ENCODE results near the gene C17orf113. TPM values are rescaled to one million over a fixed set of nuclear protein-coding genes. Genes with fewer than 3 reads are reported as not detected.

C17orf113 gene
- total and polyA plus RNA-seq, 2 of the 13 experiments (the other 11 are each of a cell fraction or from before 2014, with no cell fraction given): 0.87 to 1.1 TPM

DNA sequence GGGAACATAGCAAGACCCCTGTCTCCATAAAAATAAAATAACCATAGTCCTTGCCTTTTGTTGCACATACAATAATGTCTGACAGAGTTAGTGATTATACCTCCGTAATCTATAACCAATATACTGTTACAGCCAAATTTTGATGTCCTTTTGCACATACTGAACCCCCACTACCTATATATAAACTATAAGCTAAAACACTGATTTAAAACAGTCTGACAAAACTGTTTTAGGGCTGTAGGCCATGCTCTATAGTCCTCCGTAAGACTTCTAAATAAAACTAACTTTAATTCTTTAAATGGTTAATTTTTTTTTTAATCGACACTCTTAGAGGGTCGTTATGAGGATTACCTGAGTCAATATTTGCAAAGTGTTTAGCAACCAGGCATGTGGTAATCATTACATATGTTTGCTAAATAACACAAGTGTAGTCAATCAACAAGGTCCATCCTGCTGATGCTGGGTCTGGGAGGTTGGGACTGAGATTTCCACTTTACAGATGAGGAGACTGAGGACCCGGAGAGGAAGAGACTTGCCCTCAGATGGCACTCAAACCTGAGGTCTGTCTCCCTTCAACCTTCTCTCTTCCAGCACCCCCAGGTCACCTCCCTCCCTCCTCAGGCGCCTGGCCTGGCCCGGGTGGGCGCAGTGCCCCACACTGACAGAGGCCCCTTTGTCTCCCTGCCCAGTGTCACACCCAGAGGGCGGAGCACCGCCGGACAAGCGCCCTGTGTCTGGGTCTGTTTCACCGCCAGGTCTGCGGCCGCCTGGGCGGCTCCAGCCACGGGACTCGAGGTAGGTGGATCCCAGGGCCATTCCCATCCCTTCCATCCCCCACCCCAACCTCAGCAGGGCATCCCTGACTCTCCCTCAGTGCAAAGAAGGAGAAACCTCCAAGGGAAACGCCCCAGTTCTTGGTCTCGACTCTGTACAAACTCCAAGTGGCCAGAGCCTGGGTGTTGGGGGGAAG, 37.6 kb upstream of the C17orf113 start (continued):
- TF ChIP-seq, protein P1, sequence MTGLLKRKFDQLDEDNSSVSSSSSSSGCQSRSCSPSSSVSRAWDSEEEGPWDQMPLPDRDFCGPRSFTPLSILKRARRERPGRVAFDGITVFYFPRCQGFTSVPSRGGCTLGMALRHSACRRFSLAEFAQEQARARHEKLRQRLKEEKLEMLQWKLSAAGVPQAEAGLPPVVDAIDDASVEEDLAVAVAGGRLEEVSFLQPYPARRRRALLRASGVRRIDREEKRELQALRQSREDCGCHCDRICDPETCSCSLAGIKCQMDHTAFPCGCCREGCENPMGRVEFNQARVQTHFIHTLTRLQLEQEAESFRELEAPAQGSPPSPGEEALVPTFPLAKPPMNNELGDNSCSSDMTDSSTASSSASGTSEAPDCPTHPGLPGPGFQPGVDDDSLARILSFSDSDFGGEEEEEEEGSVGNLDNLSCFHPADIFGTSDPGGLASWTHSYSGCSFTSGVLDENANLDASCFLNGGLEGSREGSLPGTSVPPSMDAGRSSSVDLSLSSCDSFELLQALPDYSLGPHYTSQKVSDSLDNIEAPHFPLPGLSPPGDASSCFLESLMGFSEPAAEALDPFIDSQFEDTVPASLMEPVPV (CRISPR knock-in tag; IDR thresholded peaks at IDR 0.05): no peak
- TF ChIP-seq GLI4 (CRISPR knock-in tag; IDR thresholded peaks at IDR 0.05; ENCODE audit: borderline replicate concordance) (no peak), ZEB1 (IDR thresholded peaks at IDR 0.05; ENCODE audit: insufficient replicate concordance, low read depth) (no peak), ZFX (CRISPR knock-in tag; IDR thresholded peaks at IDR 0.05; ENCODE audit: low read depth) (0 out of 2 replicates have a peak, but pooled peaks have one; percentile 41), ATAD3A (CRISPR knock-in tag; IDR thresholded peaks at IDR 0.05) (no peak), ZNF749 (CRISPR knock-in tag; IDR thresholded peaks at IDR 0.05; ENCODE audit: borderline replicate concordance) (no peak), TFDP2 (CRISPR knock-in tag; IDR thresholded peaks at IDR 0.05) (no peak), TCF7 (IDR thresholded peaks at IDR 0.05; ENCODE audit: low read depth) (no peak), TMF1 (CRISPR knock-in tag; IDR thresholded peaks at IDR 0.05; ENCODE audit: low read depth) (no peak), ZBTB42 (CRISPR knock-in tag; IDR thresholded peaks at IDR 0.05) (no peak), ARNT (IDR thresholded peaks at IDR 0.05) (no peak), SIN3A (IDR thresholded peaks at IDR 0.05; ENCODE audit: borderline replicate concordance, low read depth, low read length) (no peak), LCORL (IDR thresholded peaks at IDR 0.05) (no peak), LCORL (CRISPR knock-in tag; IDR thresholded peaks at IDR 0.05) (0 out of 2 replicates have a peak, but pooled peaks have one; percentile 14), RBM39 (IDR thresholded peaks at IDR 0.05; ENCODE audit: low read depth, low read length, poor library complexity, severe bottlenecking) (peak; percentile 66), PITX1 (CRISPR knock-in tag; IDR thresholded peaks at IDR 0.05) (peak; percentile 95), ZNF501 (CRISPR knock-in tag; IDR thresholded peaks at IDR 0.05) (no peak), DNMT3B (CRISPR knock-in tag; conservative IDR thresholded peaks at IDR 0.05) (0 out of 2 replicates have a peak, but pooled peaks have one; percentile 19), NR2F1 (CRISPR knock-in tag; IDR thresholded peaks at IDR 0.05) (no peak), PHF21A (CRISPR knock-in tag; IDR thresholded peaks at IDR 0.05) (peak; percentile 88; the same call in 1 of the 2 replicates), CCDC6 (CRISPR knock-in tag; IDR thresholded peaks at IDR 0.05) (peak; percentile 67; the same call in 1 of the 2 replicates)
- TF ChIP-seq, protein P2, sequence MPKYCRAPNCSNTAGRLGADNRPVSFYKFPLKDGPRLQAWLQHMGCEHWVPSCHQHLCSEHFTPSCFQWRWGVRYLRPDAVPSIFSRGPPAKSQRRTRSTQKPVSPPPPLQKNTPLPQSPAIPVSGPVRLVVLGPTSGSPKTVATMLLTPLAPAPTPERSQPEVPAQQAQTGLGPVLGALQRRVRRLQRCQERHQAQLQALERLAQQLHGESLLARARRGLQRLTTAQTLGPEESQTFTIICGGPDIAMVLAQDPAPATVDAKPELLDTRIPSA (CRISPR knock-in tag; IDR thresholded peaks at IDR 0.05; ENCODE audit: borderline replicate concordance): no peak
- TF ChIP-seq, protein P3, sequence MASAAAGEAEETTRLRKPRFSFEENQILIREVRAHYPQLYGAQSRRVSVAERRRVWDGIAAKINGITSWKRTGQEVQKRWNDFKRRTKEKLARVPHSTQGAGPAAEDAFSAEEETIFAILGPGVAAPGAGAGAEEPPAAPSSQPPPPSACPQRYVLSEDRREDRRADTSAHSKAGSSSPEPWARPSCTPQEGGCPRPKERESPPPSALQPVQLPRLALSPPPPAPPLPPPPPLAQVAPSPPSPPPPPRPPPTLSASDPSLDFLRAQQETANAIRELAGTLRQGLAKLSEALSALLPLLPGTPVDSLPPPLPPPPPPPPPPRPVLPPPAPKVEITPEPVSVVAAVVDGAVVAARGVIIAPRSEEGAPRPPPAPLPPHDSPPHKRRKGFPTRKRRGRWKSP (CRISPR knock-in tag; IDR thresholded peaks at IDR 0.05): 0 out of 2 replicates have a peak, but pooled peaks have one; percentile 27

Data from HepG2 (cell line).